IMR-90 (cell line): ENCODE results near the gene CACNA1G.

Source experiments
- BHLHE40 ChIP-seq: fragments of 150-350 bp; IDR thresholded peaks from 2 replicates; pipeline ENCODE4 v1.6.1; 2016; ENCODE audit warnings: mild to moderate bottlenecking, low read depth, low read length
- CEBPB ChIP-seq: IDR thresholded peaks from 2 replicates; pipeline ENCODE4 v1.6.1; 2012; ENCODE audit warnings: low read depth, low read length, improper control_type of control experiment
- CHD1 ChIP-seq: IDR thresholded peaks from 2 replicates; pipeline ENCODE4 v1.6.1; 2012; ENCODE audit warnings: low read depth, low read length, improper control_type of control experiment
- CTCF ChIP-seq: conservative IDR thresholded peaks from 2 replicates; pipeline ENCODE4 v1.5.1; 2012; ENCODE audit warnings: mild to moderate bottlenecking, low read depth, low read length, improper control_type of control experiment
- ELK1 ChIP-seq: fragments of 150-350 bp; IDR thresholded peaks from 2 replicates; pipeline ENCODE4 v1.6.1; 2016; ENCODE audit warnings: low read depth, mild to moderate bottlenecking, low read length, moderate library complexity, borderline replicate concordance
- FOS ChIP-seq: fragments of 150-350 bp; IDR thresholded peaks from 2 replicates; pipeline ENCODE4 v1.6.1; 2016; ENCODE audit warnings: low read depth, low read length
- MAFK ChIP-seq: IDR thresholded peaks from 2 replicates; pipeline ENCODE4 v1.6.1; 2012; ENCODE audit warnings: low read depth, low read length, improper control_type of control experiment
- NFE2L2 ChIP-seq: fragments of 150-350 bp; IDR thresholded peaks from 2 replicates; pipeline ENCODE4 v1.6.1; 2016; ENCODE audit warnings: low read depth, mild to moderate bottlenecking, low read length
- POLR2A ChIP-seq: IDR thresholded peaks from 2 replicates; pipeline ENCODE4 v1.6.1; 2012; ENCODE audit warnings: mild to moderate bottlenecking, low read depth, low read length
- RAD21 ChIP-seq: IDR thresholded peaks from 2 replicates; pipeline ENCODE4 v1.6.1; 2012; ENCODE audit warnings: low read length, improper control_type of control experiment
- RCOR1 ChIP-seq: IDR thresholded peaks from 2 replicates; pipeline ENCODE4 v1.6.1; 2012; ENCODE audit warnings: mild to moderate bottlenecking, low read length, improper control_type of control experiment; ENCODE audit not compliant: insufficient replicate concordance
- USF2 ChIP-seq: fragments of 150-350 bp; IDR thresholded peaks from 2 replicates; pipeline ENCODE4 v1.6.1; 2017; ENCODE audit warnings: mild to moderate bottlenecking, antibody characterized with exemption, low read length, low read depth

- TF ChIP-seq CTCF (no peak), NFE2L2 (no peak), MAFK (no peak), POLR2A (no peak), ELK1 (no peak), BHLHE40 (no peak), RAD21 (no peak), USF2 (no peak), FOS (no peak), CEBPB (no peak), RCOR1 (no peak), CHD1 (no peak)
These were observed 13.5 kb downstream of the CACNA1G start for GRCh38 chr17:50573866-50574611.
